CD4-positive, alpha-beta T cell (primary cell): ENCODE results near the gene SH3RF3. TPM values are rescaled to one million over a fixed set of nuclear protein-coding genes. Genes with fewer than 3 reads are reported as not detected.

Source experiments
- ATAC-seq: fragments of 200-7000 bp; cut with Tn5 transposase; one replicate; pipeline ENCODE4 v1.10.0; 2022; ENCODE audit warnings: mild to moderate bottlenecking; ENCODE audit not compliant: poor library complexity
- CTCF ChIA-PET: fragments of 350-600 bp; sonication (Branson Sonifier 250); formaldehyde crosslinking; loops from one replicate; lab custom pipeline; 2021; ENCODE audit warnings: antibody characterized with exemption, inconsistent platforms; lab: Charles Lee
- POLR2A ChIA-PET: fragments of 350-600 bp; sonication (Branson Sonifier 250); formaldehyde crosslinking; loops from one replicate; lab custom pipeline; 2021; ENCODE audit warnings: antibody characterized with exemption, inconsistent platforms; lab: Charles Lee
- DNase-seq, 14 experiments: peaks; one replicate each; pipeline ENCODE4 v3.0.0-alpha.2; 2013 to 2020; ENCODE audit warnings: mixed read lengths in 2 of 14
- H3K27ac ChIP-seq, 2 donors: one replicate each; pipeline versions ENCODE4 v1.5.1 to v1.7.0; 2013; ENCODE audit warnings: low read length in 2 of 2, low read depth in 1 of 2, mild to moderate bottlenecking in 1 of 2
- H3K27me3 ChIP-seq, 2 experiments: 1 replicate in 1 of 2; 2 replicates in 1 of 2; pipeline versions ENCODE4 v1.6.1 to v1.7.0; 2013; ENCODE audit warnings: low read length in 2 of 2, control low read depth in 1 of 2, mild to moderate bottlenecking in 1 of 2, moderate library complexity in 1 of 2; ENCODE audit not compliant: insufficient read depth in 2 of 2, control insufficient read depth in 1 of 2
- H3K36me3 ChIP-seq: one replicate; pipeline ENCODE4 v1.6.1; 2013; ENCODE audit warnings: low read length, control low read depth; ENCODE audit not compliant: insufficient read depth
- H3K4me1 ChIP-seq: one replicate; pipeline ENCODE4 v1.6.1; 2013; ENCODE audit warnings: low read length, control low read depth; ENCODE audit not compliant: insufficient read depth
- H3K4me3 ChIP-seq: one replicate; pipeline ENCODE4 v1.5.1; 2013; ENCODE audit warnings: mild to moderate bottlenecking, low read length, moderate library complexity
- H3K9me3 ChIP-seq, 2 experiments: 1 replicate in 1 of 2; 2 replicates in 1 of 2; pipeline versions ENCODE4 v1.6.1 to v1.7.0; 2013; ENCODE audit warnings: low read length in 2 of 2, mild to moderate bottlenecking in 2 of 2, control low read depth in 1 of 2, moderate library complexity in 1 of 2; ENCODE audit not compliant: control insufficient read depth in 1 of 2, insufficient read depth in 1 of 2
- H3K27ac Mint-ChIP-seq: one replicate; pipeline ENCODE4 v1.8.0; 2020; ENCODE audit warnings: mixed read lengths
- H3K27me3 Mint-ChIP-seq: one replicate; pipeline ENCODE4 v1.8.0; 2021; ENCODE audit warnings: mixed read lengths
- H3K36me3 Mint-ChIP-seq: one replicate; pipeline ENCODE4 v1.8.0; 2021; ENCODE audit warnings: low read depth, mixed read lengths
- H3K4me1 Mint-ChIP-seq: one replicate; pipeline ENCODE4 v1.8.0; 2021; ENCODE audit warnings: low read depth, mixed read lengths
- H3K4me3 Mint-ChIP-seq: one replicate; pipeline ENCODE4 v1.8.0; 2020; ENCODE audit warnings: mild to moderate bottlenecking, mixed read lengths
- H3K9me3 Mint-ChIP-seq: one replicate; pipeline ENCODE4 v1.8.0; 2020; ENCODE audit warnings: mixed read lengths
- intact Hi-C, 2 experiments: fragments of 100-400 bp; cut with DNase I in 1 of 2; cut with micrococcal nuclease in 1 of 2; formaldehyde crosslinking; loops; one replicate each; pipeline versions ENCODE4 v1.15.1 to v1.9.0; 2023 to 2025; cut with DNase I, micrococcal nuclease
- total RNA-seq, 174 experiments: library from RNA in 2 of 174; stranded (reverse) in 2 of 174; gene quantifications; one replicate each; pipeline ENCODE4 v1.2.3 and lab custom pipeline; 2021 to 2026
- TF ChIP-seq, protein P1 (sequence below): fragments of 200-600 bp; IDR thresholded peaks from one replicate; pipeline ENCODE4 v1.8.0; 2022; ENCODE audit warnings: antibody characterized with exemption, mild to moderate bottlenecking

The SH3RF3 gene
- total RNA-seq, 2 experiments from 2014 or later = 5.2 to 5.9 TPM

DNA sequence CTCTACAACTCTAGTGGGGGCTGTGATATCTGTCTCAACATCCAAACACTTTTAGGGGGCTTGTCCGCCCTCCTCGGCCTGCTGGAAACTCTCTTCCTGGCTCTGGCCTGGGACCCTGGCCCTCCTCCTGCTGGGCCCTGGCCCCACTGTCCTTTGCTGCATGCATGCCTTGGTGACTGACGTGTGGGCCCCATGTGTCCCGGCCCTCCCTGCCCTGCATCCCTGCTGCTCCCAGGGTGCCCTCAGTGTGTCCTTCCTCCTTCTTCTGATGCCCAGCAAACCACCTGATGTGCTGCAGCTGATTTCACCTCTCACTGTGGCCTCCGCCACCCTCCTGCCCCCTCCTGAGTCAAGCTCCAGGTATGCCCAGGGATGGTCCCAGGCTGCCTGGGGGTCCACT lies 383.1 kb downstream of the SH3RF3 start:
- Mint-ChIP-seq H3K36me3 (no peaks in the 10 kb centered on the region), H3K27ac (no peak overlapping the region), H3K9me3 (no peaks in the 10 kb centered on the region), H3K4me1 (no peaks in the 10 kb centered on the region), H3K4me3 (no peak overlapping the region), H3K27me3 (no peaks in the 10 kb centered on the region)
- no peaks in the 10 kb centered on the region for H3K36me3 ChIP-seq
- ATAC-seq (no peak), DNase-seq (no peak)
- no peaks in the 10 kb centered on the region for H3K9me3 ChIP-seq
- H3K27me3 ChIP-seq = peaks cover 0 to 1% of the 10 kb centered on the region in 2 experiments
- intact Hi-C loops = loop anchor here in 1 of 2 experiments (5.0 kb wide), 1 partner anchor 495 kb away; no protein-coding TSS in a partner anchor
- no peak overlapping the region for H3K27ac ChIP-seq
- H3K4me3 ChIP-seq = no peak overlapping the region
- H3K4me1 ChIP-seq = peaks cover 7% of the 10 kb centered on the region
- ChIA-PET POLR2A (no interaction called here), CTCF (no interaction called here)
- TF ChIP-seq, protein P1, sequence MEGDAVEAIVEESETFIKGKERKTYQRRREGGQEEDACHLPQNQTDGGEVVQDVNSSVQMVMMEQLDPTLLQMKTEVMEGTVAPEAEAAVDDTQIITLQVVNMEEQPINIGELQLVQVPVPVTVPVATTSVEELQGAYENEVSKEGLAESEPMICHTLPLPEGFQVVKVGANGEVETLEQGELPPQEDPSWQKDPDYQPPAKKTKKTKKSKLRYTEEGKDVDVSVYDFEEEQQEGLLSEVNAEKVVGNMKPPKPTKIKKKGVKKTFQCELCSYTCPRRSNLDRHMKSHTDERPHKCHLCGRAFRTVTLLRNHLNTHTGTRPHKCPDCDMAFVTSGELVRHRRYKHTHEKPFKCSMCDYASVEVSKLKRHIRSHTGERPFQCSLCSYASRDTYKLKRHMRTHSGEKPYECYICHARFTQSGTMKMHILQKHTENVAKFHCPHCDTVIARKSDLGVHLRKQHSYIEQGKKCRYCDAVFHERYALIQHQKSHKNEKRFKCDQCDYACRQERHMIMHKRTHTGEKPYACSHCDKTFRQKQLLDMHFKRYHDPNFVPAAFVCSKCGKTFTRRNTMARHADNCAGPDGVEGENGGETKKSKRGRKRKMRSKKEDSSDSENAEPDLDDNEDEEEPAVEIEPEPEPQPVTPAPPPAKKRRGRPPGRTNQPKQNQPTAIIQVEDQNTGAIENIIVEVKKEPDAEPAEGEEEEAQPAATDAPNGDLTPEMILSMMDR = no peak

DNA sequence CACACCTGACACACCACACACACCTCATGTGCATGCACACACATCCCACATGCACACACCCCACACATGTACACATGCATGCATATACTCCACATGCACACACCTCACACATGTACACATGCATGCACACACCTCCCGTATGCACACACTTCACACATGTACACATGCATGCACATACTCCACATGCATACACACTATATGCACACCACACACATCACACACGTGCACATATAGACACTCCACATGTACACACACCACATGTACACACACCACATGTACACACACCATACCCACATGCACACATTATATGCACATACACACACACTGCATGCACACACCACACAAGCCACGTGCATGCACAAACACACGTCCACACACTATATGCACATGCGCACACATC lies 384.2 kb downstream of the SH3RF3 start:
- H3K27me3 Mint-ChIP-seq = no peaks in the 10 kb centered on the region
- Histone ChIP-seq H3K27me3 (no peaks in the 10 kb centered on the region), H3K4me1 (peaks cover 7% of the 10 kb centered on the region), H3K36me3 (no peaks in the 10 kb centered on the region), H3K4me3 (no peak overlapping the region), H3K27ac (no peak overlapping the region), H3K9me3 (no peaks in the 10 kb centered on the region)
- ATAC-seq = no peak
- ChIA-PET POLR2A (no interaction called here), CTCF (no interaction called here)
- H3K36me3 Mint-ChIP-seq = no peaks in the 10 kb centered on the region
- H3K9me3 Mint-ChIP-seq = no peaks in the 10 kb centered on the region
- DNase-seq = no peak
- no peak overlapping the region for H3K4me3 Mint-ChIP-seq
- H3K4me1 Mint-ChIP-seq = no peaks in the 10 kb centered on the region
- H3K27ac Mint-ChIP-seq = no peak overlapping the region
- TF ChIP-seq, protein P1 = no peak
- intact Hi-C loops = loop anchor here in 1 of 2 experiments (5.0 kb wide), 1 partner anchor 496 kb away; no protein-coding TSS in a partner anchor

DNA sequence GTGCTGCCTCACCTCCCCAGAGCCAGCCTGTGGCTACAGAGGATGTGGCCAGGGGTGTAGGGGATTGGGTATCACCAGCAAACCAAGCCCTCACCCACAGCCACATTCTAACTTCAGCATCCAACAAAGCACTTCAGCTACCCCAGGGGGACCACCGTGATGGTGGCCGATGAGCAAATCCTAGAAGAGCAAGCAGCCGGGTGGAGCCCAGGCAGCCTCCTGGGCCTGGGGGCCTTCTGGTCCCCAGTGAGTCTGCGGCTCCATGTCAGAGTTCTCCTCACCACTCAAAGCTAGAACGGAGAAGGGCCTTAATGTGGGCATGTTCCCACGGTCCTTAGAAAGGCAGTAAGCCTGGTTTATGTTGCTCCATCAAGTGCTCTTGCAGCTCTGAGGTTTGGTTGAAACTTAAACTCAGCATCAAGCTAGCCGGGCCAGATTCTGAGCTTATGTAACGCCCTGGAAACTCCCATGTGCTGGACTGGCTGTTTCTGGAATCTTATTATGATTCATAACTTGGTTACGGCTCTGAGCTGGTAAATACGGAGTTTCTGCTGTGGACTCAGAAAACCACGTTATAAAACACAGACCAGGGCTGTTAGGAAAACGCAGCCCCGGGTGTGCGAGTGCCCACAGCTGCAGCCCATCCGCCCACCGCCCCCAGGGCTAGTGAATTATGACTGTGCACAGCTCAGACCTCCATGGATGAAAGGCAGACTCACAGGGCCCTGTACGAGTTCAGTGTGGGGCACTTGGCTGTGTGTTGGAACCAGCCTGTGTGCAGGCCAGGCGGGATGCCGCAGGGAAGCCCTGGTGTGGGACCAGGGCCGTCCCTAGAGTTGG lies 385.0 kb downstream of the SH3RF3 start:
- H3K4me1 ChIP-seq = peaks cover 7% of the 10 kb centered on the region
- DNase-seq (peak in 1 of 14 experiments; percentile 26), ATAC-seq (no peak)
- Mint-ChIP-seq H3K27me3 (no peaks in the 10 kb centered on the region), H3K36me3 (no peaks in the 10 kb centered on the region), H3K4me3 (no peak overlapping the region), H3K27ac (no peak overlapping the region), H3K9me3 (no peaks in the 10 kb centered on the region), H3K4me1 (no peaks in the 10 kb centered on the region)
- H3K27ac ChIP-seq = no peak overlapping the region
- no peaks in the 10 kb centered on the region for H3K9me3 ChIP-seq
- H3K36me3 ChIP-seq = no peaks in the 10 kb centered on the region
- H3K27me3 ChIP-seq = no peaks in the 10 kb centered on the region
- intact Hi-C loops = loop anchor here in 1 of 2 experiments (5.0 kb wide), 1 partner anchor 497 kb away; no protein-coding TSS in a partner anchor
- POLR2A ChIA-PET = no interaction called here
- CTCF ChIA-PET = no interaction called here
- TF ChIP-seq, protein P1 = no peak
- no peak overlapping the region for H3K4me3 ChIP-seq
